Measurements from ENCODE around the gene GNA14.

GRCh38 chr9:77541600-77541999 is 106.5 kb downstream of the GNA14 start:
- TF ChIP-seq YY1 (IDR thresholded peaks at IDR 0.05; ENCODE audit: insufficient read depth, insufficient read length): no peak
- no peak for TF ChIP-seq ZNF274 (IDR thresholded peaks at IDR 0.05; ENCODE audit: low read depth, low read length)
- TF ChIP-seq SUZ12 (IDR thresholded peaks at IDR 0.05; ENCODE audit: extremely low read depth, insufficient read depth, insufficient read length): no peak
